Muscle of back (tissue), 13 donors: ENCODE measurements around the gene MMP8. TPM values are rescaled to one million over a fixed set of nuclear protein-coding genes. Genes with fewer than 3 reads are reported as not detected.
"Not testable (repeated sequence)": the region's sequence is repeated elsewhere in the genome, so short reads cannot be mapped to it uniquely, and the experiment has no call there.

Source experiments
- DNase-seq, 3 donors: peaks; one replicate each; pipeline versions ENCODE4 v3.0.0 to v3.0.0-alpha.2; 2013
- long read RNA-seq, 9 donors: transcript quantifications; one replicate each; lab custom pipeline, GENCODE V29; 2026
- polyA plus RNA-seq, 10 donors: library from polyadenylated mRNA; unstranded; fragments of 120-200 nt; gene quantifications; one replicate each; pipeline ENCODE4 v1.2.1, GENCODE V29; 2013; ENCODE audit not compliant: insufficient read length in 10 of 10

The MMP8 gene, protein sequence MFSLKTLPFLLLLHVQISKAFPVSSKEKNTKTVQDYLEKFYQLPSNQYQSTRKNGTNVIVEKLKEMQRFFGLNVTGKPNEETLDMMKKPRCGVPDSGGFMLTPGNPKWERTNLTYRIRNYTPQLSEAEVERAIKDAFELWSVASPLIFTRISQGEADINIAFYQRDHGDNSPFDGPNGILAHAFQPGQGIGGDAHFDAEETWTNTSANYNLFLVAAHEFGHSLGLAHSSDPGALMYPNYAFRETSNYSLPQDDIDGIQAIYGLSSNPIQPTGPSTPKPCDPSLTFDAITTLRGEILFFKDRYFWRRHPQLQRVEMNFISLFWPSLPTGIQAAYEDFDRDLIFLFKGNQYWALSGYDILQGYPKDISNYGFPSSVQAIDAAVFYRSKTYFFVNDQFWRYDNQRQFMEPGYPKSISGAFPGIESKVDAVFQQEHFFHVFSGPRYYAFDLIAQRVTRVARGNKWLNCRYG
- under 1 TPM in 7 of 10 donors, not detected in 3; 0.05 to 0.28 (median 0.15) TPM for polyA plus RNA-seq
- long read RNA-seq, donor 1: 0 reads
- long read RNA-seq, donor 2: 0 reads
- long read RNA-seq, donor 3: 0 reads
- long read RNA-seq, donor 4: 0 reads
- long read RNA-seq, donor 5: 0 reads
- long read RNA-seq, donor 6: 0 reads
- long read RNA-seq, donor 7: 0 reads
- long read RNA-seq, donor 8: 0 reads
- long read RNA-seq, donor 9: 0 reads

DNA sequence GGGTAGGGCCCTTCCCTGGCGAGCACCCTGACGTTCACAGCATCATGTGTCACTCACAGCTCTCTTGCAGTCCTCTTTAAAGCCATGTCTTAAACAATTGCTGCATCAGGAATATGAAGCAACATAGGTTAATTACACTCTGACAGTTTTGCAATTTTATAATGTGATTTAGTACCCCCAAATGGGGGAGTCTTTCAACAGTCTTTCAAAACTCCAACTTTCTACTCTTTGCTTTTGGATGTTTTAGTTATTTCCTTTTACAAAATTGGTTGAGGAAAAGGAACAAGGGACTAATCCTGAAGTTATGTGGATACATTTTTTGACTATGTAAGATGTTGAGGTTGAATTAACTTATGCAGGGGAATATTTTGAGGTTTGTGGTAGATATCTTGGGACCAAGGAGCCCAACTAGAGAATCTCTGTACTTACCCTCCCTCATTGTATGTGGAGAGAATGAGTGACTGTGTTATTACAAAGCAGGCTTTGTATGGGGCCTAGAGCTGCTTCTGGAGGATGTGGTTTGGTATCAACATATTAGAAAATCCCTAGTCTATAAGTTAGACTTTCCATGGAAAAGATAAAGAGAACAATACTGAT is at the start of gene MMP8:
Gene MMP8, minus strand, starts transcription at position 51 of the 597 bp plus-strand sequence. CDS start 99 bp downstream, outside the sequence.
- DNase-seq: peak in 1 of 3 donors; percentile 71

DNA sequence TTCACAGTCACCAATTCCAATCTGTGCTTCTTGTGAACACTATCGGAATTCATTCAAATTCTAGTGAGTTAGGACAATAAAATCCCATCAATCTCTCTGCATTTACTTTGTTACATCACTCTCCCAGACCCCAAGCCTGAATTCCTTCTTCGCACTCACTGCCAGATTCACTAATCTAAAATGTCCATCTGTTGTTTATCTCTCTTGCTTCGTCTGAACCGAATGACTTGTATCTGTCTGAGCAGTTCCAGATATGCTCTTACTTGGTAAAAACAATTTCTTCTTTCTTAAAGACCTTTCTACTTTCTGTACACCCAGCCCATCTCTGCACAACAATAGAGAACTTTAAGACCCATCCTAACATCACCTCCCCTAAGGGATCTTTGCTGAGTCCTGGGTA is 48.6 kb upstream of the MMP8 start:
- DNase-seq: no peak

GRCh38 chr11:102771351-102771750 is 46.6 kb upstream of the MMP8 start:
- DNase-seq: no peak

GRCh38 chr11:102770191-102770590 is 45.4 kb upstream of the MMP8 start:
- no peak for DNase-seq

DNA sequence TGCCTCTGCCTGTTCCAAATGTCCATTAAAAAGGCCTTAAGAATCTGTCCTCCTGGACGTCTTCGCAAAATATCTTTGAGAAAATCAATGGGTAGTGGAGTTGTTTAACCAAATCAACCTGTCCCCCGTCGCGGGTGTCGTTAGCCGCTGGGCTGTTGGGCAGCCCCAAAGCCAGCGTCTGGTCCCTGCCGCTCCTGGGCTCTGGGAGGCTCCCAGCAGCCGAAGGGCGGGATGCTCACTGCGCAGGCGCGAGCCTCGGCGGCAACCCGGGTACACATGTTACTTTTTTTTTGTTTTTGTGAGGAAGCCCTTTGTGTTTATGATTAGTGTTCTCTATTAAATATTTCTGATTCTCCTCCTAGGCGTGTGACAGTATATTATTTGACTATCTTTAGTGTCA is 43.0 kb upstream of the MMP8 start:
- no peak for DNase-seq

GRCh38 chr11:102763440-102763839 is 38.7 kb upstream of the MMP8 start:
- DNase-seq: no peak

- peak in 1 of 3 donors; percentile 50 for DNase-seq
Measured at GRCh38 chr11:102762361-102762767, 37.6 kb upstream of the MMP8 start.

- DNase-seq: peak in 2 of 3 donors; percentile 32 to 74
Measured at GRCh38 chr11:102761646-102762238, 37.0 kb upstream of the MMP8 start.

DNA sequence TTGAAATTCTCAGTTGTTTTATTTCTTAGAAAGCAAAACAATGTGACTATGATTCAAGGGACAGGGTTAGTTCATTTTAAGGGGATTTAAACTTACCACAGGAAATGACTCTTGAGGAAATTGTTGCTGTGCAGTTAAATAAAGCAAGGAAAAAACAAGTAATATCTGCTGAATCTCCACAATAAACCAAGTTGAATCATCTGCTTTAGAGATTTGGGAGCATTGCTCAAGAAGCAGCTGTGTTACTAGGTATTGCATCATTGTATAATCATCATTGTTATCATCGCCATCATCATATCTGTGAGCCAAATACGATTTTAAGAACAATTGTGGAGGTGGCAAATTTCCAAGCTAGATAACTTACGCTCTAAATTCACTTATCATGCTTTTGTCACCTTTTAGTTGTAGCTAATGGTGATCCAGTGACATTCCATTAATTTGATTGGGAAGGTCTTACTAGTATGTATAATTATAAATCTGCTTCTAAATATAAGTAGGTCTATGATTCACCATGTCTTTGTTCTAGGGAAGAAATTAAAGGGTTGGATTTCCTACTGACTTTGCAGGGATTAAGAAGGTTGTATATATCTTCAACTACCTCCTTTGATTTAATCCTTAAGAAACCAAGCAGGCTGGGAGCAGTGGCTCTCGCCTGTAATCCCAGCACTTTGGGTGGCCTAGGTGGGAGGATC is 35.7 kb upstream of the MMP8 start:
- DNase-seq: peak; percentile 66 to 92 (median 84)

DNA sequence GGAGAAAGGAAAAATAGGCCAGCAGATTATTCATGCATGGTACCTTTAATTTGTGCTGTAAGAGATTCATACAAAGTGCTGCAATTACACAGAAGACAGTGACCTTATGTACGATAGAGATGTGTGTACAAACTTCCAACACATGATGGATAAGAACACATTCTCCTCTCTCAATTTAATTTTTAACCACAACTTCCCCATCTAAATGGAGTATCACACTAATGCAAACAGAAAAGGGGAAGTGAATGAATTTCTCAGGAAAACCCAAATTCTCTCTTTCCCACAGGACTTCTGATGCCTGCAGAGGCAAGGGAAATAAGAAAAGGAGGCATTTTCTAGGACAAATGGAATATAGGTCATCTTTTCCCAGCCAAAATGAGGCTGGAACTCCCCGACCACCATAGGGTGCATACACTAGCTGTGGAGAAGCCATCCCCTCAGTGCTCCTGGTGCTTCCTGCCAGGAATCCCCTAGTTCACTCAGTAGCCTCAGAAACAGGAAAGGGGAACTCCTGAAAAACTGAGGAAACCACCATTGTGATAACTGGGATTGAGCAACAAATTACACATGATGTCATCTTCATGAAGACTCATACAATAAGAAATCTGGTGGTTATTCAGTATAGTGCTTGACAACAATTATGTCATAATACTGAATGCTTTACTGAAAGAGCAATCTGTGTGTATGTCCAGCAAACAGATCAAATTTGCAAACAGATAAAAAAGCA is 33.2 kb upstream of the MMP8 start:
- peak in 1 of 3 donors; percentile 10 for DNase-seq

DNA sequence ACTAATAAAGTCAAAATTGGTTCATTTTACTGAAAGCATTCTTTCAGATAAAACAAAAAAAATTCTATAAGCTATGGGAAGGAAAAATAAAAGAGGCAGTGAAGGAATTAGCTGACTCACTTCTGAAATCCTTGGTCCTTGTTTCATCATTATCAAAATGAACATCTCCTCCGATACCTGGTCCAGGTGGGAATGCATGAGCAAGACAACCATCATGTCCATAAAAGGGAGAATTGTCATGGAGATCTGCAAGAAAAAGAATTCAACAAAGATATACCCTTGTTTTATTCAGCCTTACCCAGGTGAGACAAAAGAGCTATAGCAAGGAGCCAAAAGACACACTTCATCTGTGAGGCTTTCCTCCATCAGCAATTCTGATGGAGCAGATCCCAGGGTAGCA is 28.5 kb upstream of the MMP8 start:
- no peak for DNase-seq

DNA sequence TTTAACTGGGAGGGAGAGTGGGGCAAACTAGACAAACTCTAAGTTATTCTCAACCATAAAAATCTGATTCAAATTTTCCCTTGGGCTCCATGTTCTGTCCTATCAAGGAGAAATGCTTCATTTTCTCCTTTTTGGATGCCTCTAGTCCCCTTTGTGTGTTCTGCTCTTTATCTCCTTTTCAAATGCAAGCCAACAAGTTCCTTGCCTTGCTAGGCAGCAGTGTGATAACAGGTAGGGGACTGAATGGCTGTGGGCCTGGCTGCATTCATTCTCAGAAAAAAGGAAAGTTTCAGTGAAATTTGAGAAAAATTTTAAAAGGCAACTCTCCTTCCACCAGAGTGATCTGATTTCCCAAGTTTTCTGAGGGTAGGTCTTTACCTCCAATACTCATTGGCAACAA is 26.9 kb upstream of the MMP8 start:
- no peak for DNase-seq

DNA sequence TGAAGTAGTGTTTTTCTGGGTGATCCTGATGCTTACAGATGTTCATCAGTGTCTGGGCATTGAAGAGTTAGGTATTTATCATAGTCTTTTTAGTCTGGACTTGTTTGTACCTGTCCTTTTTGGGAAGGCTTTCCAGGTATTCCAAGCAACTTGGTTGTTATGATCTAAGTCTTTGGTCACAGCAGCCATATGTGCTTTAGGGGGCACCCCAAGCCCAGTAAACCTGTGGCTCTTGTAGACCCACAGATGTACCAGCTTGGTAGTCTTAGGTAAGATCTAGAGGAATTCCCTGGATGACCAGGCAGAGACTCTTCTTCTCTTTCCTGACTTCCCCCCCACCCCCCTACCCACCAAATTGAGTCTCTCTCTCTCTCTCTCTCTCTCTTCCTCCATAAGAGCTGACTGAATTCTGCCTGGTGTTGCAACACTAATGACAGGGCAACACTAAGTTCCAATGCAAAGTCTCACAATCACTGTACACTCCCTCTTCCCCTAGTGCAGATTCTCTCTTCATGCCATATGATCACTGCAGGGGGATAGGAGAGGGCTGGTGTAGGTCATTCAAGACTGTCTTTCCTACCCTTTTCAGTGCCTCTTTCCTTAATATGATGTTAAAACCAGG is 24.5 kb upstream of the MMP8 start:
- DNase-seq: no peak

DNA sequence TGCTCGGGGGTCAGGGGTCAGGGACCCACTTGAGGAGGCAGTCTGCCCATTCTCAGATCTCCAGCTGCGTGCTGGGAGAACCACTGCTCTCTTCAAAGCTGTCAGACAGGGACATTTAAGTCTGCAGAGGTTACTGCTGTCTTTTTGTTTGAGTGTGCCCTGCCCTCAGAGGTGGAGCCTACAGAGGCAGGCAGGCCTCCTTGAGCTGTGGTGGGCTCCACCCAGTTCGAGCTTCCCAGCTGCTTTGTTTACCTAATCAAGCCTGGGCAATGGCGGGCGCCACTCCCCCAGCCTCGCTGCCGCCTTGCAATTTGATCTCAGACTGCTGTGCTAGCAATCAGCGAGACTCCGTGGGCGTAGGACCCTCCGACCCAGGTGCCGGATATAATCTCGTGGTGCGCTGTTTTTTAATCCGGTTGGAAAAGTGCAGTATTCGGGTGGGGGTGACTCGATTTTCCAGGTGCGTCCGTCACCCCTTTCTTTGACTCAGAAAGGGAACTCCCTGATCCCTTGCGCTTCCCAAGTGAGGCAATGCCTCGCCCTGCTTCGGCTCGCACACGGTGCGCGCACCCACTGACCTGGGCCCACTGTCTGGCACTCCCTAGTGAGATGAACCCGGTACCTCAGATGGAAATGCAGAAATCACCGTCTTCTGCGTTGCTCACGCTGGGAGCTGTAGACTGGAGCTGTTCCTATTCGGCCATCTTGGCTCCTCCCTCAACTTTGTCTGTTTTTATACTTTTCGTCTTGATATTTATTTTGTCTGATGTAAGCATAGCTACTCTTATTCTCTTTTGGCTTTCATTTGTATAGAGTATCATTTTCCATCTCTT is 22.2 kb upstream of the MMP8 start:
- not testable (repeated sequence) for DNase-seq

DNA sequence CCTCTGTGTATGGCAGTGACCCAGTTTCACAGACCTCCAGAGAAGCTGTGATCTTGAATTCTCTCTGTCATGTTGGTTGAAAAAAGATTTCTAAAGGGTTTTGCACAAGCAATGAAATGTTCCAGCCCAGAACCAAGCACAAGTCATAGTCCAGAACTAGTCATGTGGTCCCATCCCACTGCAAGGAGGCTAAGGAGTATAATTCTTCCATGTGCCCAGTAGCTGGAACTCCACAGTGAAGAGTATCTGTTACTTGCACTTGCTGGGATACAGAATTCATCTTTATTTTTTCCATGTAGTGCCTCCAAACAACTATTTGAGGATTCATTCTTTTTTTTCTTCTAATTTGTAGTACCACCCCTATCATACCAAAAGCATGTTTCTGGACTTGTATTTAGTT is 9.9 kb upstream of the MMP8 start:
- DNase-seq: no peak

- DNase-seq: peak in 1 of 3 donors; percentile 2
Measured at GRCh38 chr11:102733232-102733875, 8.6 kb upstream of the MMP8 start.

GRCh38 chr11:102730944-102731343 is 6.2 kb upstream of the MMP8 start:
- DNase-seq: peak in 1 of 3 donors; percentile 8

DNA sequence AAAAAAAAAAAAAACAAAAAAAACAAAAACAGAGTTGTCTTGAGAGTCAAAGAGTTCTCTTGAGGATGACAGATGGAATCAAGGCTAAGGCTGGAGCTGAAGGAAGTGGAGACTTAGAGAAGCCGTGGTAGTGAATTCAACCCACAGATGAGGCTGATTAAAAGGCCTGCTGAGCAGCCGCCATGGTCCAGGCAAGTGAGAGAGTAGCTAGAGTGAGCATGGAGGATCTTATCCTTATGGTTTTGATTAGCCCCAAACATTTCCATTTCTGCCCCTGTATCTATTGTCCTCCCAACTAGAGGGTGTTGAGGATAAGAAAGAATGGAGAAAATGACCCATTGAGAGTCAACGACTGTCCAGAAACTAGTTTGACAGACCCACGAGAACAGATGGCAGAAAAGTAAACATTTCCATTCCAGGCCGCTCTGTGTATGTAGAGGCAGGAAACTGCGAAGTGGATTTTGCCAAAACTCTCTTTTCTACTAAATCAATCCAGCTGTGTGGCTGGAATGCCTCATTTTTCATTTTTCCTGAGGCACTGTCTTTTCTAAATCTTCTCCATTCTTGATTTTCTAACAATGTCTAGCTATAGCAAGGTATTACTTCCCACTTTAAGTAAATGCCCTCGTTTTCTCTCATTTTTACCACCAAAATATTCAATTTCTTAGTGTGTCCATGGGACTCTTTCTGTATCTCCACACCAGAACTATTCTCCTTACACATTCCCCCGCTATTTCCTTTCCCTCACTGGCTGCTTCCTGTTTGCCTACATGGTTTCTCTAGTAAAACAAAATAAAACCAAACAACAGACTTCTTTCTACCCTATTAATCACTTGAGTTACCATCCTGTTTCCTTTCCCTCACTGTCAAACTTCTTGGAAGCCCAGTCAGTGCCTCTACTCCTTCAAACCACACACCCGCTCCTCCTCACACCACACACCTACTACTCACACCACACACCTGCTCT is 5.4 kb upstream of the MMP8 start:
- peak; percentile 27 to 65 (median 33) for DNase-seq
